H1 (cell line): ENCODE measurements around the gene HMCES. TPM values are rescaled to one million over a fixed set of nuclear protein-coding genes. Genes with fewer than 3 reads are reported as not detected.

Source experiments
- CTCF ChIA-PET: fragments of 300-600 bp; sonication (Branson Sonifier 250); formaldehyde crosslinking; loops from one replicate; lab custom pipeline; 2021; ENCODE audit not compliant: partially characterized antibody; lab: Charles Lee
- POLR2A ChIA-PET: fragments of 300-600 bp; sonication (Branson Sonifier 250); formaldehyde crosslinking; loops from one replicate; lab custom pipeline; 2021; ENCODE audit warnings: inconsistent platforms; ENCODE audit not compliant: partially characterized antibody; lab: Charles Lee
- DNase-seq, 2 experiments: peaks; one replicate each; pipeline versions ENCODE4 v3.0.0 to v3.0.0-alpha.2; 2010 to 2022; ENCODE audit warnings: low spot score in 2 of 2, low read depth in 1 of 2, mixed read lengths in 1 of 2
- FAIRE-seq: peaks from 2 replicates; lab custom pipeline; 2011; peaks lifted over from hg19 to GRCh38; lab: Jason Lieb, UNC
- H2AFZ ChIP-seq: 2 replicates; pipeline ENCODE4 v1.8.1; 2012; ENCODE audit warnings: low read length, inconsistent platforms
- H2AK5ac ChIP-seq: 2 replicates; pipeline ENCODE4 v1.6.1; 2013; ENCODE audit warnings: low read depth, low read length
- H2BK120ac ChIP-seq: replicated peaks from 2 replicates; pipeline ENCODE3; 2013; ENCODE audit warnings: low read depth, low read length, inconsistent platforms
- H2BK12ac ChIP-seq: 2 replicates; pipeline ENCODE4 v1.6.1; 2013; ENCODE audit warnings: low read depth, low read length
- H2BK15ac ChIP-seq: 2 replicates; pipeline ENCODE4 v1.6.1; 2013; ENCODE audit warnings: low read length
- H2BK20ac ChIP-seq: 2 replicates; pipeline ENCODE4 v1.6.1; 2013; ENCODE audit warnings: low read length
- H2BK5ac ChIP-seq: 2 replicates; pipeline ENCODE4 v1.6.1; 2013; ENCODE audit warnings: low read depth, low read length
- H3K14ac ChIP-seq: 2 replicates; pipeline ENCODE4 v1.6.1; 2013; ENCODE audit warnings: inconsistent platforms; ENCODE audit not compliant: insufficient read length
- H3K18ac ChIP-seq: 2 replicates; pipeline ENCODE4 v1.6.1; 2013; ENCODE audit warnings: low read length; ENCODE audit errors: extremely low read depth
- H3K23ac ChIP-seq: 2 replicates; pipeline ENCODE4 v1.6.1; 2013; ENCODE audit warnings: inconsistent platforms; ENCODE audit not compliant: insufficient read length
- H3K23me2 ChIP-seq: 2 replicates; pipeline ENCODE4 v1.6.1; 2013; ENCODE audit warnings: low read depth, low read length
- H3K27ac ChIP-seq: 2 replicates; pipeline ENCODE4 v1.6.1; 2011; ENCODE audit warnings: low read depth, low read length, inconsistent platforms
- H3K27me3 ChIP-seq, 4 experiments: replicated peaks in 1 of 4; 1 replicate in 1 of 4; 2 replicates in 3 of 4; pipeline versions ENCODE4 v1.6.1 to v1.8.1; 2011 to 2013; ENCODE audit warnings: low read length in 3 of 4, mild to moderate bottlenecking in 3 of 4, inconsistent platforms in 2 of 4, mixed read lengths in 2 of 4, moderate library complexity in 1 of 4; ENCODE audit not compliant: control insufficient read depth in 3 of 4, insufficient read depth in 3 of 4; ENCODE audit errors: extremely low read depth in 1 of 4
- H3K36me3 ChIP-seq, 4 experiments: 2 replicates each; pipeline versions ENCODE4 v1.6.1 to v1.8.1; 2011 to 2013; ENCODE audit warnings: mild to moderate bottlenecking in 4 of 4, low read length in 3 of 4, moderate library complexity in 2 of 4, control low read depth in 1 of 4, inconsistent platforms in 1 of 4; ENCODE audit not compliant: insufficient read depth in 4 of 4, control insufficient read depth in 2 of 4
- H3K4ac ChIP-seq: replicated peaks from 2 replicates; pipeline ENCODE3; 2013; ENCODE audit warnings: low read length, low read depth, mixed read lengths, inconsistent platforms; ENCODE audit not compliant: insufficient read length
- H3K4me1 ChIP-seq, 4 experiments: replicated peaks in 1 of 4; 1 replicate in 1 of 4; 2 replicates in 3 of 4; pipeline versions ENCODE4 v1.6.1 to v1.8.1; 2011 to 2013; ENCODE audit warnings: low read length in 3 of 4, inconsistent platforms in 2 of 4, mixed read lengths in 1 of 4; ENCODE audit not compliant: insufficient read depth in 4 of 4, control insufficient read depth in 3 of 4
- H3K4me2 ChIP-seq, 2 experiments: 2 replicates each; pipeline versions ENCODE4 v1.6.1 to v1.8.1; 2011 to 2013; ENCODE audit warnings: low read depth in 2 of 2, low read length in 2 of 2, control low read depth in 1 of 2, inconsistent platforms in 1 of 2, mild to moderate bottlenecking in 1 of 2; ENCODE audit not compliant: insufficient read depth in 1 of 2
- H3K4me3 ChIP-seq, 4 experiments: fragments of 200-600, 300-600 bp in 1 of 4; sonication (generic), shearing (Covaris generic), sonication (Bioruptor Twin) in 1 of 4; 2 replicates each; pipeline versions ENCODE4 v1.5.1 to v1.8.1; 2011 to 2016; ENCODE audit warnings: low read length in 4 of 4, low read depth in 3 of 4, control low read depth in 2 of 4, inconsistent platforms in 2 of 4, mild to moderate bottlenecking in 2 of 4, mixed read lengths in 1 of 4, moderate library complexity in 1 of 4; ENCODE audit not compliant: insufficient read depth in 2 of 4; ENCODE audit errors: extremely low read depth in 1 of 4
- H3K56ac ChIP-seq: replicated peaks from 2 replicates; pipeline ENCODE3; 2013; ENCODE audit warnings: low read depth, mild to moderate bottlenecking, mixed read lengths, low read length, inconsistent platforms; ENCODE audit not compliant: insufficient read length
- H3K79me1 ChIP-seq: 2 replicates; pipeline ENCODE4 v1.6.1; 2013; ENCODE audit warnings: low read depth, low read length, control low read depth
- H3K79me2 ChIP-seq, 2 experiments: 2 replicates each; pipeline versions ENCODE4 v1.6.1 to v1.8.1; 2012 to 2013; ENCODE audit warnings: low read length in 2 of 2, mild to moderate bottlenecking in 2 of 2, inconsistent platforms in 1 of 2; ENCODE audit not compliant: insufficient read depth in 2 of 2, control insufficient read depth in 1 of 2
- H3K9ac ChIP-seq, 4 experiments: replicated peaks in 1 of 4; 1 replicate in 1 of 4; 2 replicates in 3 of 4; pipeline versions ENCODE4 v1.6.1 to v1.8.1; 2011 to 2013; ENCODE audit warnings: low read depth in 3 of 4, low read length in 3 of 4, control low read depth in 2 of 4, mild to moderate bottlenecking in 2 of 4, moderate library complexity in 2 of 4, inconsistent platforms in 1 of 4; ENCODE audit errors: extremely low read depth in 1 of 4
- H3K9me3 ChIP-seq, 2 experiments: 2 replicates each; pipeline versions ENCODE4 v1.6.1 to v1.8.1; 2012 to 2013; ENCODE audit warnings: mild to moderate bottlenecking in 2 of 2, moderate library complexity in 2 of 2, control low read depth in 1 of 2, inconsistent platforms in 1 of 2, low read depth in 1 of 2, low read length in 1 of 2, mixed read lengths in 1 of 2; ENCODE audit not compliant: insufficient read depth in 2 of 2
- H4K20me1 ChIP-seq, 2 experiments: replicated peaks in 1 of 2; 2 replicates each; pipeline versions ENCODE3 to v1.8.1; 2011 to 2013; ENCODE audit warnings: inconsistent platforms in 2 of 2, low read length in 2 of 2, mild to moderate bottlenecking in 1 of 2; ENCODE audit not compliant: insufficient read depth in 2 of 2, control insufficient read depth in 1 of 2
- H4K5ac ChIP-seq: 2 replicates; pipeline ENCODE4 v1.6.1; 2013; ENCODE audit warnings: low read length, low read depth, mixed read lengths, inconsistent platforms; ENCODE audit not compliant: insufficient read length
- H4K8ac ChIP-seq: 2 replicates; pipeline ENCODE4 v1.8.0; 2013; ENCODE audit warnings: mild to moderate bottlenecking, moderate library complexity, low read length, inconsistent platforms; ENCODE audit not compliant: insufficient read depth; ENCODE audit errors: extremely low read depth
- H4K91ac ChIP-seq: replicated peaks from 2 replicates; pipeline ENCODE3; 2013; ENCODE audit warnings: low read length, mixed read lengths, inconsistent platforms; ENCODE audit not compliant: insufficient read length
- BRCA1 ChIP-seq: IDR thresholded peaks from 2 replicates; pipeline ENCODE4 v1.6.1; 2012; ENCODE audit warnings: low read depth, low read length, improper control_type of control experiment
- CHD1 ChIP-seq: IDR thresholded peaks from 2 replicates; pipeline ENCODE4 v1.6.1; 2012; ENCODE audit warnings: low read depth, low read length, improper control_type of control experiment
- CREB1 ChIP-seq: IDR thresholded peaks from 2 replicates; pipeline ENCODE4 v1.6.1; 2012; ENCODE audit warnings: inconsistent platforms
- EGR1 ChIP-seq: IDR thresholded peaks from 2 replicates; pipeline ENCODE4 v1.6.1; 2011; ENCODE audit warnings: low read depth, low read length, borderline replicate concordance
- GABPA ChIP-seq: IDR thresholded peaks from 2 replicates; pipeline ENCODE4 v1.6.1; 2011; ENCODE audit warnings: mild to moderate bottlenecking, low read length, moderate library complexity, borderline replicate concordance; ENCODE audit not compliant: insufficient read depth
- KDM4A ChIP-seq: IDR thresholded peaks from one replicate; pipeline ENCODE4 v1.7.1; 2012; ENCODE audit warnings: low read depth, mild to moderate bottlenecking, moderate library complexity, low read length, inconsistent platforms; ENCODE audit not compliant: severe bottlenecking
- NANOG ChIP-seq: IDR thresholded peaks from 2 replicates; pipeline ENCODE4 v1.6.1; 2011; ENCODE audit warnings: low read length, low read depth, mild to moderate bottlenecking, inconsistent platforms; ENCODE audit not compliant: insufficient read depth, poor library complexity, severe bottlenecking
- POLR2A ChIP-seq, 2 experiments: IDR thresholded peaks; 1 replicate in 1 of 2; 2 replicates in 1 of 2; pipeline ENCODE4 v1.6.1; 2011; ENCODE audit warnings: low read depth in 2 of 2, low read length in 2 of 2, mild to moderate bottlenecking in 2 of 2; ENCODE audit errors: control extremely low read depth in 1 of 2
- POU5F1 ChIP-seq: IDR thresholded peaks from 2 replicates; pipeline ENCODE4 v1.6.1; 2011; ENCODE audit warnings: low read depth, mild to moderate bottlenecking, low read length, moderate library complexity
- RFX5 ChIP-seq: IDR thresholded peaks from 2 replicates; pipeline ENCODE4 v1.6.1; 2011; ENCODE audit warnings: low read depth, low read length, improper control_type of control experiment, borderline replicate concordance
- SAP30 ChIP-seq: fragments of 300-600 bp; sonication (generic); IDR thresholded peaks from 2 replicates; pipeline ENCODE4 v1.7.1; 2012; ENCODE audit warnings: low read length, moderate library complexity, mild to moderate bottlenecking, inconsistent platforms; ENCODE audit not compliant: insufficient read depth, insufficient replicate concordance
- SP1 ChIP-seq: IDR thresholded peaks from 2 replicates; pipeline ENCODE4 v1.6.1; 2011; ENCODE audit warnings: low read depth, low read length
- SRF ChIP-seq: IDR thresholded peaks from 2 replicates; pipeline ENCODE4 v1.6.1; 2011; ENCODE audit warnings: mild to moderate bottlenecking, low read depth, low read length, moderate library complexity
- SUZ12 ChIP-seq: fragments of 200-600 bp; sonication (generic); IDR thresholded peaks from 2 replicates; pipeline ENCODE4 v1.6.1; 2012; ENCODE audit warnings: mild to moderate bottlenecking, inconsistent platforms, low read length, moderate library complexity, mixed read lengths
- TEAD4 ChIP-seq: IDR thresholded peaks from 2 replicates; pipeline ENCODE4 v1.6.1; 2012; ENCODE audit warnings: low read depth, low read length, inconsistent platforms, mixed read lengths
- WGBS, 2 experiments: shearing (Covaris generic) in 1 of 2; methylation state at CpG; one replicate each; pipeline versions ENCODE4 v1.1.6 to v1.1.7; 2013 to 2015; ENCODE audit warnings: low lambda C conversion rate in 2 of 2, mixed read lengths in 2 of 2, inconsistent platforms in 1 of 2, low coverage in 1 of 2, missing lambda C conversion rate in 1 of 2; ENCODE audit not compliant: insufficient replicate concordance in 2 of 2, insufficient coverage in 1 of 2, insufficient read length in 1 of 2; ENCODE audit errors: extremely low coverage in 1 of 2, missing lambda C conversion rate in 1 of 2; 5-methylcytosine and 5-hydroxymethylcytosine counted together
- polyA plus RNA-seq, 7 experiments: library from polyadenylated mRNA; depleted of rRNA in 3 of 7; stranded (reverse) in 5 of 7; unstranded in 2 of 7; fragments of >200 nt in 5 of 7; fragments of 200-250 nt in 2 of 7; gene quantifications; 1 replicate in 5 of 7; 2 replicates in 1 of 7; 4 replicates in 1 of 7; pipeline versions ENCODE4 v1.2.1 to v1.2.3, GENCODE V29; 2011 to 2013; ENCODE audit warnings: missing spikeins in 2 of 7, mixed read lengths in 2 of 7
- total RNA-seq: library from RNA; stranded (reverse); fragmentation: NEBNext Ultra II Directional; extraction: Animal tissue kit (Norgen Biotek cat#: 25700); gene quantifications from 2 replicates; pipeline ENCODE4 v1.2.1, GENCODE V29; 2021

Gene HMCES
- total and polyA plus RNA-seq, 2 of the 8 experiments (the other 6 are each of a cell fraction or from before 2014, with no cell fraction given), result 27.6 to 49.5 TPM

GRCh38 chr3:129317848-129318247 is 39.2 kb downstream of the HMCES start:
- Histone ChIP-seq H2BK120ac (no peak overlapping the region), H3K9me3 (no peaks in the 10 kb centered on the region), H3K4me2 (no peak overlapping the region; a peak in 1 of 4 replicates), H2BK20ac (no peak overlapping the region), H3K14ac (no peak overlapping the region), H3K23ac (no peak overlapping the region), H3K4me3 (no peak overlapping the region), H3K18ac (no peak overlapping the region), H4K8ac (no peak overlapping the region), H3K36me3 (peaks cover 2 to 12% (median 9%) of the 10 kb centered on the region in 4 experiments; a peak in 4 of 8 replicates), H4K20me1 (peaks cover 0 to 11% of the 10 kb centered on the region in 2 experiments), H4K91ac (no peak overlapping the region), H3K79me2 (peaks cover 0 to 13% of the 10 kb centered on the region in 2 experiments; a peak in 1 of 4 replicates), H3K56ac (no peak overlapping the region), H3K4me1 (peaks cover 4 to 9% (median 5%) of the 10 kb centered on the region in 4 experiments), H2AFZ (no peak overlapping the region), H2AK5ac (no peak overlapping the region), H2BK12ac (no peak overlapping the region), H3K27ac (no peak overlapping the region), H4K5ac (no peak overlapping the region), H3K4ac (no peak overlapping the region), H3K27me3 (no peaks in the 10 kb centered on the region), H2BK5ac (no peak overlapping the region), H3K79me1 (peaks cover 3% of the 10 kb centered on the region; the same call in 1 of the 2 replicates), H3K23me2 (peaks cover 5% of the 10 kb centered on the region; the same call in 1 of the 2 replicates), H2BK15ac (no peak overlapping the region), H3K9ac (no peak overlapping the region)
- FAIRE-seq (no peak), DNase-seq (no peak)
- ChIA-PET POLR2A (interaction anchor here (0.7 to 6.4 kb wide), 7 partner anchors 10 to 126 kb away, joined by 3 to 112 read pairs (median 6); partner anchors contain the start of gene HMCES), CTCF (interaction anchor here (0.7 to 6.6 kb wide), 5 partner anchors 12 to 115 kb away, joined by 3 to 73 read pairs (median 4); no protein-coding TSS in a partner anchor)
- 91% methylated on average over 5 of the region's 5 CpGs; no CpG with 5 or more reads in 1 of the 2 experiments for WGBS, 2 experiments
- TF ChIP-seq POLR2A (IDR thresholded peaks at IDR 0.05; ENCODE audit: control extremely low read depth in 1 of 2, low read depth in 2 of 2, low read length in 2 of 2), result no peak
- TF ChIP-seq GABPA, result no peak
- TF ChIP-seq RFX5, result no peak
- no peak for TF ChIP-seq SP1
- TF ChIP-seq KDM4A, result no peak
- no peak for TF ChIP-seq POU5F1
- TF ChIP-seq TEAD4, result no peak
- no peak for TF ChIP-seq EGR1
- TF ChIP-seq NANOG, result no peak
- TF ChIP-seq CHD1, result no peak
- TF ChIP-seq CREB1, result no peak
- no peak for TF ChIP-seq SRF
- no peak for TF ChIP-seq SAP30
- no peak for TF ChIP-seq SUZ12
- TF ChIP-seq BRCA1, result no peak
